ENCODE results near the gene WDFY3.

DNA sequence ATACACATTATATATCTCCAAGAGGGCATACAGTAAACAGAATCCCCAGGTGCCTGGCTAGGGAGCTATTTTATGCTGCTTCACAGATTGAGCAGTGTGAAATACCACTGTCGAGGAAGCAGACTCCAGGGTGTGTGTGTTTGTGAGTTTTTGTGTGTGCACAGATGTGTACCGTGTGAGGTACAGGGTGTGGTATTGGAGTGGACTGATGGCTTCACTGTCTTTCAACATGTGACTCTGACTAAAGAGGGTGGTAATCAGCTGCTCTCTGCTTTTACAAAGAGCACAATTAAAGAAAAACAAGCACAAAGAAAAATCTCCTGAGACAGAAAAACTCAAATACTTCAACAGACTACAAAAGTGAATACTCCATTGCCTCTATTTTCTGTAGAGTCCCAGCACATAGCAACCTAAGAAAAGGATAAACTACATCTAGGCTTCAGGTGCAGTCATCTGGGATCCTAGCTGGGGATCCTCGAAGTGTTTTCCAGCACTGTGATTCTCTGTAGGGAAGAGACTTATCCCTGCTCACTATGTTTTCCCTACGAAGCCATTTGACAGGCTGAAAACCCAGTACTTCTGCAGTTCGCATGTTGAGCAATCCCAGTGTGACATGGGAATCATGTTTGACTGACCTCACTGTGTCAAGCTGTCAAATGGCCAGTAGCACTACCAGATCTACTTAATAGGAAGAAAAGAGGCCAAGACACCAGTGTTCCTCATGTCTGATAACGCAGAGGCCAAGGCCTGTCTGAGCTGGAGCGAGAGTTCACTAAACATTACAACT, 283.2 kb downstream of the WDFY3 start:
- TF ChIP-seq TAF1 (IDR thresholded peaks at IDR 0.05; ENCODE audit: low read depth): no peak
- no peak for TF ChIP-seq MAX (IDR thresholded peaks at IDR 0.05)
- no peak for TF ChIP-seq CEBPB (IDR thresholded peaks at IDR 0.05)
- no peak for TF ChIP-seq TCF12 (IDR thresholded peaks at IDR 0.05; ENCODE audit: low read depth)
- TF ChIP-seq, protein P1, sequence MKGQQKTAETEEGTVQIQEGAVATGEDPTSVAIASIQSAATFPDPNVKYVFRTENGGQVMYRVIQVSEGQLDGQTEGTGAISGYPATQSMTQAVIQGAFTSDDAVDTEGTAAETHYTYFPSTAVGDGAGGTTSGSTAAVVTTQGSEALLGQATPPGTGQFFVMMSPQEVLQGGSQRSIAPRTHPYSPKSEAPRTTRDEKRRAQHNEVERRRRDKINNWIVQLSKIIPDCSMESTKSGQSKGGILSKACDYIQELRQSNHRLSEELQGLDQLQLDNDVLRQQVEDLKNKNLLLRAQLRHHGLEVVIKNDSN (IDR thresholded peaks at IDR 0.05): no peak
- TF ChIP-seq ZBTB7A (IDR thresholded peaks at IDR 0.05; ENCODE audit: low read depth): no peak
- no peak for TF ChIP-seq RAD21 (IDR thresholded peaks at IDR 0.05; ENCODE audit: low read depth)
- TF ChIP-seq EGR1 (IDR thresholded peaks at IDR 0.05): no peak
- TF ChIP-seq EP300 (IDR thresholded peaks at IDR 0.05; ENCODE audit: borderline replicate concordance): no peak
